B cell (primary cell): ENCODE results near the gene CRAMP1.

ENCODE experiments used
- CTCF ChIP-seq: fragments of 200-600 bp; IDR thresholded peaks from one replicate; pipeline ENCODE4 v1.8.0; 2022; ENCODE audit warnings: antibody characterized with exemption, mild to moderate bottlenecking
- EZH2 ChIP-seq: IDR thresholded peaks from 2 replicates; pipeline ENCODE4 v1.6.1; 2012; ENCODE audit warnings: borderline replicate concordance, low read depth, mild to moderate bottlenecking, moderate library complexity, low read length; ENCODE audit not compliant: insufficient read depth, poor library complexity, severe bottlenecking

DNA sequence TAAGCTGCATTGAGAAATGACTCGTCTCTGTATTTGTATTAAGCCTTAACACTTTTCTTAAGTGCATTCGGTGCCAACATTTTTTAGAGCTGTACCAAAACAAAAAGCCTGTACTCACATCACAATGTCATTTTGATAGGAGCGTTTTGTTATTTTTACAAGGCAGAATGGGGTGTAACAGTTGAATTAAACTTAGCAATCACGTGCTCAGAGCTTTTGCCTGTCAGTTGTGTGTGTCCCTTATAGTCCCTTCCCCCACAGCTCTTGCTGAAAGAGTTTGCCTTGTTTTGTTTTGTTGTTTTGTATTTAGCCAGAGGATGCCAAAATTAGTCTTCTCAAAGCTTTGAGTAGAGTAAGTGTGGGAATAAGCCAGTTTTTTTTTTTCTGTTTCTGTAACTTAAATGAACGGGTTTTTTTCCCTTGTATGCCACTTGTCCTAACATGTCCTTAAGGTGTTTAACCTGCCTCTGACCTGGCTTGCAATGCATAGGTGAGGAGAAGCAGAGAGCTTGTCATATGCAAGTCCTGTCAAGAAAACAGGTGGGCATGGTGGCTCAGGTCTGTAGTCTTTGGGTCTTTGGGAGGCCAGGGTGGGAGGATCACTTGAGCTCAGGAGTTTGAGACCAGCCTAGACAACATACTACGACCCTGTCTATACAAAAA, 89.2 kb downstream of the CRAMP1 start:
- TF ChIP-seq CTCF = no peak
- no peak for TF ChIP-seq EZH2
